GM12874 (cell line): ENCODE results near the gene IRF6.

ENCODE experiments used
- TF ChIP-seq, protein P1 (sequence below): IDR thresholded peaks from 2 replicates; pipeline ENCODE4 v1.5.1; 2011; ENCODE audit warnings: low read depth, mild to moderate bottlenecking, control low read depth, low read length, moderate library complexity; ENCODE audit not compliant: insufficient read depth

IRF6 gene

GRCh38 chr1:209736490-209737117 is 69.3 kb downstream of the IRF6 start:
- TF ChIP-seq, protein P1, sequence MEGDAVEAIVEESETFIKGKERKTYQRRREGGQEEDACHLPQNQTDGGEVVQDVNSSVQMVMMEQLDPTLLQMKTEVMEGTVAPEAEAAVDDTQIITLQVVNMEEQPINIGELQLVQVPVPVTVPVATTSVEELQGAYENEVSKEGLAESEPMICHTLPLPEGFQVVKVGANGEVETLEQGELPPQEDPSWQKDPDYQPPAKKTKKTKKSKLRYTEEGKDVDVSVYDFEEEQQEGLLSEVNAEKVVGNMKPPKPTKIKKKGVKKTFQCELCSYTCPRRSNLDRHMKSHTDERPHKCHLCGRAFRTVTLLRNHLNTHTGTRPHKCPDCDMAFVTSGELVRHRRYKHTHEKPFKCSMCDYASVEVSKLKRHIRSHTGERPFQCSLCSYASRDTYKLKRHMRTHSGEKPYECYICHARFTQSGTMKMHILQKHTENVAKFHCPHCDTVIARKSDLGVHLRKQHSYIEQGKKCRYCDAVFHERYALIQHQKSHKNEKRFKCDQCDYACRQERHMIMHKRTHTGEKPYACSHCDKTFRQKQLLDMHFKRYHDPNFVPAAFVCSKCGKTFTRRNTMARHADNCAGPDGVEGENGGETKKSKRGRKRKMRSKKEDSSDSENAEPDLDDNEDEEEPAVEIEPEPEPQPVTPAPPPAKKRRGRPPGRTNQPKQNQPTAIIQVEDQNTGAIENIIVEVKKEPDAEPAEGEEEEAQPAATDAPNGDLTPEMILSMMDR = no peak
